Measurements from ENCODE around the gene MACROH2A1. TPM values are rescaled to one million over a fixed set of nuclear protein-coding genes. Genes with fewer than 3 reads are reported as not detected.

The MACROH2A1 gene
- total RNA-seq, 2 donors from 2014 or later: 189 to 191 TPM

DNA sequence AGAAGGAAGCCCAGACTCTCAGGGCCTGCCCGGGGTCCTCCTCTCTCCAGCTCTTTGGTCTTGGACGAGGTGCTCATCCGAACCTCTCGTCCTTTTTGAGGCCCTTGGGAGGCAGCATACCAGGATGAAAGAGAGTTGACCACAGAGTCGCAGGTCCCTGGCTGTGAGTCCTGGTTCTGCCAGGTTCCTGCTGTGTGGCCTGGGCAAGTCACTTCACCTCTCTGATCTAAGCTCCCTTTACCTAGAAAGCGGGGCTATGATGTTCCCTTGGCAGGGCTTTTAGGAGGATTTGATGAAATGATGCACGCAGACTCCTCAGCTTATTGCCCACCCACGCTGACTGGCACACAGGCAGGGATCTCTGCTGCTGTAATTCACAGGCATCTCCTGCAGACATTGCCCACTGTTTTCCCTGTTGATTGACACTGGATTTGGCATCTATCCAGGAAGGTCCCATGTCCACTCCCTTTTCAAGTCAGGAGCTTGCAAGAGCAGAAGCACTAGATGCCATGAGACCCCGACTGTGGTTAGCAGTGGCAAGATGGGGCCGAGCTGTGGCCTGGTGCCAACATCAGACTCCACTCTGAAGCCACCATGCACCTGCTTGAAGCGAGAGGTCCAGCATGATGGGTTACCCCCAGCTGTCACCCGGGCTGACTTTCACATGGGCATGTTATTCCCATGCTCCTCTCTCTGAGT is 71.5 kb downstream of the MACROH2A1 start:
- intact Hi-C loops (cut with DNase I): no loop called here
- Histone ChIP-seq H3K4me1 (replicated peaks) (peaks cover 19% of the 10 kb centered on the region), H3K36me3 (no peaks in the 10 kb centered on the region), H3K9me3 (no peaks in the 10 kb centered on the region), H3K27me3 (replicated peaks; ENCODE audit: insufficient read depth) (no peaks in the 10 kb centered on the region), H3K4me3 (no peak overlapping the region), H3K27ac (no peak overlapping the region)
- TF ChIP-seq POLR2AphosphoS5 (IDR thresholded peaks at IDR 0.05) (no peak), POLR2A (IDR thresholded peaks at IDR 0.05) (no peak)
- TF ChIP-seq, protein P1, sequence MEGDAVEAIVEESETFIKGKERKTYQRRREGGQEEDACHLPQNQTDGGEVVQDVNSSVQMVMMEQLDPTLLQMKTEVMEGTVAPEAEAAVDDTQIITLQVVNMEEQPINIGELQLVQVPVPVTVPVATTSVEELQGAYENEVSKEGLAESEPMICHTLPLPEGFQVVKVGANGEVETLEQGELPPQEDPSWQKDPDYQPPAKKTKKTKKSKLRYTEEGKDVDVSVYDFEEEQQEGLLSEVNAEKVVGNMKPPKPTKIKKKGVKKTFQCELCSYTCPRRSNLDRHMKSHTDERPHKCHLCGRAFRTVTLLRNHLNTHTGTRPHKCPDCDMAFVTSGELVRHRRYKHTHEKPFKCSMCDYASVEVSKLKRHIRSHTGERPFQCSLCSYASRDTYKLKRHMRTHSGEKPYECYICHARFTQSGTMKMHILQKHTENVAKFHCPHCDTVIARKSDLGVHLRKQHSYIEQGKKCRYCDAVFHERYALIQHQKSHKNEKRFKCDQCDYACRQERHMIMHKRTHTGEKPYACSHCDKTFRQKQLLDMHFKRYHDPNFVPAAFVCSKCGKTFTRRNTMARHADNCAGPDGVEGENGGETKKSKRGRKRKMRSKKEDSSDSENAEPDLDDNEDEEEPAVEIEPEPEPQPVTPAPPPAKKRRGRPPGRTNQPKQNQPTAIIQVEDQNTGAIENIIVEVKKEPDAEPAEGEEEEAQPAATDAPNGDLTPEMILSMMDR (IDR thresholded peaks at IDR 0.05): no peak
- no peak for DNase-seq (ENCODE audit: low spot score)
- 91% methylated on average over 12 of the region's 12 CpGs for WGBS

DNA sequence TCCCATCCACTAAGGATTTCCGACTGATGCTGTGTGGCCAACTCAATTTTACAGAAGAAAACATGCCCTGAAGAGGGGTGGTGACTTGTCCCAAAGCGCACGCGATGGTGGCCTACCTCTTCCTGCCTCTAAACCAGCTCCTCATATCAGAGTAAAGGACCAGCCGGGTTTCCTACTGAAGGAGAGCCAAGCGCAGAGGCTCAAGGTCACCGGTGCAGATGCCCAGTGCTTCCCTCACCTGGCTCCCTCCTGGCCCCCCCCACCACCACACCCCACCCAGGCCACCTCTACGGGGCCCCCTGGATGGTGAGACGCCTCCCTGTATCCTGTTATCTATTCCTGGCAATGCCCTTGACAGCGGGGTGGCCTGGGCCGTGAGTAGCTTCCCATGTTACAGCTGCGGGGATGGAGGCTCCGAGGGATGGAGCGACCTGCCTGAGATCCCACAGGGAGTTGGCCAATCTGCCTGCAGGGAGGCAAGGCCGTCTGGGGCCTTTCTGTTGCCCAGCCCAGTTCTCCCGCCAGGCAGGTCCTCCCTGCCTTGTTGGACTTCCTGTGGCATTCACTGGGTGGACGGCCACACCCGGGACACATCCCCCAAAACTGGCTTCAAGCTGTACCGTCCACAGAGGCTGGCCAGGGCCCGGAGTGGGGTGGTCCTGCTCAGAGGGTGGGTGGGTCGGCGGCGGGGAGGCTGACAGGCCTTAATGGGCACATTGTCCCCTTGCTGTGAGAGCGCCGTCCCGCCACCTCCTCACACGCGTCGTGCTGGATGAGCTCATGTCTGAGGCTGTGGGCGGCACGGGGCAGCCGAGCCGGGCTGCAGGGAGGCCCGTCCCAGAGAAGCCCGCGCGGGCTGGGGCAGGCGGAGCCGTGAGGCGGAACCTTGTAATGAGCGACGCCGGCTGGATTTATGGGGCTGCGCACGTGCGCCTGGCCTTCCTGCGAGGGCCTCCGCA is 72.5 kb downstream of the MACROH2A1 start:
- Histone ChIP-seq H3K4me1 (replicated peaks) (peaks cover 19% of the 10 kb centered on the region), H3K36me3 (no peaks in the 10 kb centered on the region), H3K4me3 (no peak overlapping the region), H3K27me3 (replicated peaks; ENCODE audit: insufficient read depth) (no peaks in the 10 kb centered on the region), H3K9me3 (no peaks in the 10 kb centered on the region), H3K27ac (no peak overlapping the region)
- WGBS: 74% methylated on average over 48 of the region's 48 CpGs
- intact Hi-C loops (cut with DNase I): no loop called here
- TF ChIP-seq POLR2AphosphoS5 (IDR thresholded peaks at IDR 0.05) (no peak), POLR2A (IDR thresholded peaks at IDR 0.05) (no peak)
- TF ChIP-seq, protein P1 (IDR thresholded peaks at IDR 0.05): no peak
- DNase-seq (ENCODE audit: low spot score): no peak

DNA sequence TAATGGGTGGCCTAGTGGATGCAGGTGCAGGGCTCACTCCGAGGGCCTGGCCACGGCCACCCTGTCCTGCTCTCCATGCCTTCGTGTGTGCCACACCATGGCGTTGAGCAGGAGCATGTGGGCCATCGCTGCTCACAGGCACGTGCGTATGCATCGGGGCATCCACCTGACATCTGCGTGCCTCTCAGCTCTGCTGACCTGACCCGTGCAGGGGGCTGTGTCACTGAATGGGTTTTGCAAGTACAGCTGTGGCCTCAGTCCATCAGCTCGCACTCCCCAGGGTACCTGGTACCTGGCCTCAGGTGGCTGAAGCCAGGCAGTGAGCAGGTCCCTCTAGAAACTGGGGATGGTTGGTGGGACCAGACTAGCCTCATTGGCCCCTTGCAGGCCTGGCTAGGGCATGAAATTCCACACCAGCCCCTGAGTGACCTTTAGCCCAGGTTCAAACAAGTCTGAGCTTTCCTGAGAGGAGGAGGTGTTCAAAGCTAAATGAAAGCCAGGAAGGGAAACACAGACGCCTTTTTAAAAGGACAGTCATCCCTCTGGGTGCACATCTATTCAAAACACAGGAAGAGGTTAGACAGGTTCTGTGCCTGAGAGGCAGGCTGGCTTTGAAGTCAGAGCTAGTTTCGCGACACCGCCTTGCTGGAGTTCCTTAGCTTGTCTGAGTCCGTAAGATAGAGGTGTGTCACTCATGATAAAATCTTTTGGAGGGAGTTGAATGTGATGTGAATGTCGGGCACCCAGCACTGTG is 74.0 kb downstream of the MACROH2A1 start:
- 69% methylated on average over 16 of the region's 17 CpGs for WGBS
- Histone ChIP-seq H3K36me3 (no peaks in the 10 kb centered on the region), H3K4me1 (replicated peaks) (peaks cover 19% of the 10 kb centered on the region), H3K27me3 (replicated peaks; ENCODE audit: insufficient read depth) (no peaks in the 10 kb centered on the region), H3K27ac (no peak overlapping the region), H3K9me3 (no peaks in the 10 kb centered on the region), H3K4me3 (no peak overlapping the region)
- DNase-seq (ENCODE audit: low spot score): peak; percentile 53
- intact Hi-C loops (cut with DNase I): no loop called here
- TF ChIP-seq POLR2AphosphoS5 (IDR thresholded peaks at IDR 0.05): peak; percentile 64
- TF ChIP-seq, protein P1 (IDR thresholded peaks at IDR 0.05): no peak

DNA sequence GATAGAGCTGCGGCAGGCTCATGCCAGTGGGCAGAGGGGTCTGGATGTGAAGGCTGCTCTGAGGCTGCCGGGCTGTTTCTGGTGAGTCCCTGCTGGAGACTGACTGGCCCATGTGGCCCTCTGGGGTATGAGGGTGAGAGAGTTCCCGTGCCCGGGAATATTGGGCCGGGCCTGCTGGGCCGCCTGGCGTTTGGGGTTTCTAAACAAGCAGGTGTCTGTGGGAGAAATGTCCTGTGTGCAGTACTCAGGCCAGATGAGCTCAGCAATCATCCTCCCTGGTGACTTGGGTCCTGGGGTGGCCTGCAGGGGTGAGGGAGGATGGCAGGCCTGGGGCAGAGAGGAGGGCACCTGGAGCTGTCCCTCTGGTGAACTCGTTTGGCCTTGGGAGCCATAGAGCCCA is 74.9 kb downstream of the MACROH2A1 start:
- intact Hi-C loops (cut with DNase I): no loop called here
- H3K27ac ChIP-seq: no peak overlapping the region
- no peaks in the 10 kb centered on the region for H3K9me3 ChIP-seq
- no peak for DNase-seq (ENCODE audit: low spot score)
- H3K27me3 ChIP-seq (replicated peaks; ENCODE audit: insufficient read depth): no peaks in the 10 kb centered on the region
- peaks cover 19% of the 10 kb centered on the region for H3K4me1 ChIP-seq (replicated peaks)
- WGBS: 54% methylated on average over 8 of the region's 8 CpGs
- H3K4me3 ChIP-seq: no peak overlapping the region
- no peaks in the 10 kb centered on the region for H3K36me3 ChIP-seq
- no peak for TF ChIP-seq POLR2AphosphoS5 (IDR thresholded peaks at IDR 0.05)

DNA sequence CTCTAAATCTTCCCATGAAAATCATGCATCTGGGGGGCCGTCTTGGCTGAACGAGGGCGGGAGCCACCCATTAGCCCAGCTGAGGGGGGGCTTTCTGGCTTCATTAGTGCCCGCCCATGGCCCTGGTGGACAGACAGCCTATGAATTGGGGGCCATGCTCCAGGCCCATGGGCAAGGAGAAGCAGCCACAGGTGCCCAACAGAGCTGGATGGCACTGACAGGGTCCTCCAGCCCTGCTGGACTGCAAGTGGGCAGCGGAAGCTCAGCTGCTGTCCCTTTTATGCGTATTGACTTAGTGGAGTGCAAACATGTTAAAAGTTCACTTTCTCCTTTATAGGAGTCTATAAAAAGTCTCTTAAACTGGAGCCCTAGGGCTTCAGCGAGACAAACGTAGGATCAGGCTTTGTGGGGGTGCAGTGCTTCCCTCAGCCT is 75.3 kb downstream of the MACROH2A1 start:
- Histone ChIP-seq H3K27me3 (replicated peaks; ENCODE audit: insufficient read depth) (no peaks in the 10 kb centered on the region), H3K4me3 (no peak overlapping the region), H3K36me3 (no peaks in the 10 kb centered on the region), H3K27ac (no peak overlapping the region), H3K4me1 (replicated peaks) (peaks cover 19% of the 10 kb centered on the region), H3K9me3 (no peaks in the 10 kb centered on the region)
- peak; percentile 26 for DNase-seq (ENCODE audit: low spot score)
- WGBS: 31% methylated on average over 8 of the region's 8 CpGs
- TF ChIP-seq POLR2AphosphoS5 (IDR thresholded peaks at IDR 0.05) (peak; percentile 86), POLR2A (IDR thresholded peaks at IDR 0.05) (no peak)
- intact Hi-C loops (cut with DNase I): no loop called here
